GM12865 (cell line): ENCODE data around the gene SLC35B3.
A peak's percentile ranks its signal among the peaks of the same experiment; 100 is the strongest.
"Not testable (repeated sequence)": the region's sequence is repeated elsewhere in the genome, so short reads cannot be mapped to it uniquely, and the experiment has no call there.

Experiments
- DNase-seq: peaks from one replicate; pipeline ENCODE4 v3.0.0; 2010; ENCODE audit warnings: low read depth
- H3K4me3 ChIP-seq: 2 replicates; pipeline ENCODE4 v1.5.1; 2011; ENCODE audit warnings: mild to moderate bottlenecking, low read depth, low read length, control low read depth
- TF ChIP-seq, protein P1 (sequence below): IDR thresholded peaks from 2 replicates; pipeline ENCODE4 v1.5.1; 2011; ENCODE audit warnings: low read length, control low read depth, low read depth, inconsistent platforms; ENCODE audit not compliant: insufficient read depth; ENCODE audit errors: missing control alignments

The SLC35B3 gene

DNA sequence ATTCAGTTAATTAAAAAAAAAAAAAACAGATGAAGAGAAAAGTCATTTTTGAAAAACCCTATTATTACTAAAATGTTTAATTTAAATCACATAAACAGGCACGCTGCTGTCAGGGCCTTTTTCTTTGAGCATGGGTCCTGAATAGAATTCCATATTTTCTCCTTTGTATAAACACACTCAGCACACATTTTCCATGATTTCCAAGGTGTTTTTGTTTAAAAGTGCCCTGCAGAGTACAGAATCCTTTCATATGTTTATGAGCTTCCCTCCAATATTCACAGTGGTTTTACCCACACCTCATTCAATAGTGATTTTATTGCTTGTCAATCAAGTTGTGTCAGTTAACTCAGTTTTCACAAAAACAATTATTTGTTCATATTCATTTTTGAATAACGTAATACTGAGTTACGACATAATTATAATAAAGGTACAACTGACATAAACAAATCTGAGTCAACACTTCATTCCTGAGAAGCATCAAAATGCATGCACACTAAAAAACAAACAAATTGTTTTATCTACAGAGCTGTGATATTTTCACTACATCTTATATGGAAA lies 15.2 kb downstream of the SLC35B3 start:
- DNase-seq, result no peak
- H3K4me3 ChIP-seq, result no peak overlapping the region
- TF ChIP-seq, protein P1, sequence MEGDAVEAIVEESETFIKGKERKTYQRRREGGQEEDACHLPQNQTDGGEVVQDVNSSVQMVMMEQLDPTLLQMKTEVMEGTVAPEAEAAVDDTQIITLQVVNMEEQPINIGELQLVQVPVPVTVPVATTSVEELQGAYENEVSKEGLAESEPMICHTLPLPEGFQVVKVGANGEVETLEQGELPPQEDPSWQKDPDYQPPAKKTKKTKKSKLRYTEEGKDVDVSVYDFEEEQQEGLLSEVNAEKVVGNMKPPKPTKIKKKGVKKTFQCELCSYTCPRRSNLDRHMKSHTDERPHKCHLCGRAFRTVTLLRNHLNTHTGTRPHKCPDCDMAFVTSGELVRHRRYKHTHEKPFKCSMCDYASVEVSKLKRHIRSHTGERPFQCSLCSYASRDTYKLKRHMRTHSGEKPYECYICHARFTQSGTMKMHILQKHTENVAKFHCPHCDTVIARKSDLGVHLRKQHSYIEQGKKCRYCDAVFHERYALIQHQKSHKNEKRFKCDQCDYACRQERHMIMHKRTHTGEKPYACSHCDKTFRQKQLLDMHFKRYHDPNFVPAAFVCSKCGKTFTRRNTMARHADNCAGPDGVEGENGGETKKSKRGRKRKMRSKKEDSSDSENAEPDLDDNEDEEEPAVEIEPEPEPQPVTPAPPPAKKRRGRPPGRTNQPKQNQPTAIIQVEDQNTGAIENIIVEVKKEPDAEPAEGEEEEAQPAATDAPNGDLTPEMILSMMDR, result no peak

DNA sequence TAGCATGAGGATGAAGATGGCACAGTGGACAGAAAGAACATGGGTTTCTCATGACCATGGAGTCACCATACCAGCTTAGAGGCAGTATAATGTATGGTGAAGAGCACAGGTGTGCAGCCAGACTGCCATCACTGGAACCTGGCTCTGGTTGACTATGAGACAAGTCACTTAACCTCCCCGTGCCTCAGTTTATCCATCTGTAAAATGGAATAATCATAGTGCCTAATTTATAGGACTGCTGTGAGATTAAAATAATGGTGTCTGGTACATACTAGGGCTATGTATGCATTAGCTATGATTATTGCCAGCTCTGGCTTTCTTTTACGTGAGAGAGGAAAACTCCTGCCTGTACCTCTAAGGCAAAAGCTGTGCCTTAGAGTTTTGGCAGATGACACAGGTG lies 19.4 kb downstream of the SLC35B3 start:
- TF ChIP-seq, protein P1, result no peak
- DNase-seq, result no peak
- H3K4me3 ChIP-seq, result no peak overlapping the region

DNA sequence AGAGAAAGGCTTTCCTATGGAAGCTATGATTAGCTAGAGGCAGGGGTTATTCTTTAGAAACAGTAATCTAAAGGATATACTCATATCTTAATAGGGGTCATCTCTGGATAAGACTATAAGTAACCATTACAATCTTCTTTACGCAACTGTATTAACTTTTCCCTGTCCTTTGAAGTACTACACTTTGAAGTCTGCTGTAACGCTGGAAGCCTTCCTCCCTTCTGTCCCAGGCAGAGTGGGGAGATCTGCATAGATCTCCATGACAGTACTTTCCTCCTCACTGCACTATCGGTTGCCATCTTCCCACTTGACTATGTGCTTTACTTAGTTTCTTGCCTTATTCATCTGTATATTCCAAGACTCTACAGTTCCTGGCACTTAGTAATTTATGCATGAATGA lies 20.1 kb downstream of the SLC35B3 start:
- DNase-seq, result no peak
- H3K4me3 ChIP-seq, result no peak overlapping the region
- TF ChIP-seq, protein P1, result no peak

DNA sequence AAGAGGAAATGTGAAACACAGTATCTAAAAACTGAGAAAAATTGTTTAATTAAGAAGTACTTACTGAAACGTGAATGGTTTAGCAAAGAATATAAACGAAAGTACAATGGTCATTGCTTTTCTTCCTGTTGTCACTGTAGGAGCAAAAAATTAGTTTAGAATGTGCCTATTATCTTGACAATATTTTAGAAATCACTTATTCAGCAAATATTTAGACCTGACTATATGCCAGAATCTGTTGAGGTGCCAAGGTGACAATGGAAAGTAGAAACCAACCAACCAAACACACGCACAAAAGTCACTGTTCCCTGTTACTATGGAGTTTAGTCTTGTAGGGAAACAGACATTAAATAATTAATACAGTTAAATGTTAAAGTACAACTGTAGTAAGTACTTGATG lies 20.5 kb downstream of the SLC35B3 start:
- H3K4me3 ChIP-seq, result no peak overlapping the region
- TF ChIP-seq, protein P1, result no peak

DNA sequence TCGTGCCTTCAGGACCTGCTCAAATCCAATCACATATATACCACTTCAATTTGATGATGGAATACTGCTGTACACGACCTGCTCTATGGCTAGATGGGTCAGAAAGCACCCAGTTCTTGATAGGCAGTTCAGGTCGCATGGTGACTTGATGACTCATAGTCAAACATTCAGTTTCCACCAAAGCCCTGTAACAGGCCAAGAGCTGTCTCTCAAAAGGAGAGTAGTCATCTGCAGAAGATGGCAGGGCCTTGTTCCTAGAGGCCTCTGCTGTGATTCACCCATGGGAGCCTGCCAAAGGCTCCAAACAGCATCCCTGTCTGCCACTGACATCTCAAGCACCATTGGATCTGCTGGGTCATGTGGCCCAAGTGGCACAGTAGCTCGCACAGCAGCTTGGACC lies 29.4 kb downstream of the SLC35B3 start:
- not testable (repeated sequence) for H3K4me3 ChIP-seq
- DNase-seq, result peak; percentile 5

More for the DNA sequence above, 20.5 kb downstream of the SLC35B3 start:
- no peak for DNase-seq

DNA sequence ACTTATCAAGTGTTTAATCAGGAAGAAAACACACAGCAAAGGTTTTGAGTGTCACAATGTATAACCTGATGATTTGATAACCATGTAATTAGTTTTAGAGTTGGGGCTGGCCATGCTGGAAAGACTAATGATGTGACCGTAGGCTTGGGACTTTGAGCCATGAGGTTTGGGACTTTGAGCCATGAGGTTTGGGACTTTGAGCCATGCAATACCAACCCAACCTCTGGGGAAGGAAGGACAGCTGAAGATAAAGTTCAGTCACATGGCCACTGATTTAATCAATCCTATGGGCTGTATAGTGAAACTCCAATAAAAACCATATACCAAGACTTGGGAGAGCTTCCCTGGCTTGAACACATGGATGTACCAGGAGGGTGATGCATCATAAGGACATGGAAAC lies 32.8 kb downstream of the SLC35B3 start:
- H3K4me3 ChIP-seq, result no peak overlapping the region
- no peak for DNase-seq
- TF ChIP-seq, protein P1, result no peak

DNA sequence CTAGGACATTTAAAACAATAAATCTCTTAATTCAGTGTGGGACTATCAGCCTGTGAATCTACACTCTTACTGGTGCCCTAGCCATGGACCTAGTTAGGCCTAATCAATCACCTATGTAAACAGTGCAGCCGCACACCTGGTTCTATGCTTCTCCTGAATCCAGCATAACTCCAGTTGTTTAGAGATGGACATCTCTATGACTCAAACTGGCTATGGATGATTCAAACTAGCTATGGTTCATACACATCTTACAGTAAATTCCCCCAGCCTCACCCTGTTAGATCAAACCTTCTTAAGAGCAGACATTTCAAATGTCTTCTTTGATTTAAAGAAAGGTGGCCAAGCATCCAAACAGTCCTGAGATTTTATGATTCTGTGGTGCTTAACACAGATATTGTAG lies 34.7 kb downstream of the SLC35B3 start:
- no peak overlapping the region for H3K4me3 ChIP-seq
- DNase-seq, result no peak
- TF ChIP-seq, protein P1, result no peak

DNA sequence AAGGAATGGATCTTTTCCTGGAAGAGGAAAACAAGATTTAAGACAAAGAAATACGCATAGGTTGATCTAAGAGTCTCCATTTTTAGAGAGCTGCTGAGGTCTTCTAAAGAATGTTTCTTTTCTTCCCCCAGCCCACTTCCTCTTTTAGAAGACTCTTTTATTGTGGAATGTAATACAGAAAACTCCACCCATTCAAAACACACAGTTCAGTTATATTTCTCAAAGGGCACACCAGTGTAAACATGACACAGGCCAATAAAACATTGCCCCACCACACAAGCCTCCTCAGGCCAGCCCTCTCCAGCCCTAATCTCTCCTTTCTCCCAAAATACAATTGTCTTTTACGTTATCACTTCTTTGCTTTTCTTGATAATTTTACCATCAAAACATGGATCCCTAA lies 42.8 kb downstream of the SLC35B3 start:
- TF ChIP-seq, protein P1, result no peak
- peak; percentile 2 for DNase-seq
- H3K4me3 ChIP-seq, result no peak overlapping the region
